Peyer's patch (tissue), 4 donors: Measurements from ENCODE around the gene STAP2. TPM values are rescaled to one million over a fixed set of nuclear protein-coding genes. Genes with fewer than 3 reads are reported as not detected.

Experiments used
- DNase-seq, 3 donors: peaks; one replicate each; pipeline ENCODE4 v3.0.0-alpha.2; 2017 to 2019
- H3K27ac ChIP-seq, 4 donors: fragments of 200-600 bp; sonication (generic); one replicate each; pipeline ENCODE4 v1.5.1; 2016 to 2019
- H3K27me3 ChIP-seq, 2 donors: fragments of 200-600 bp; sonication (generic); one replicate each; pipeline ENCODE4 v1.5.1; 2019
- H3K36me3 ChIP-seq, 3 donors: fragments of 200-600 bp; sonication (generic); one replicate each; pipeline ENCODE4 v1.5.1; 2016 to 2019
- H3K4me1 ChIP-seq, 4 donors: fragments of 200-600 bp; sonication (generic); one replicate each; pipeline ENCODE4 v1.5.1; 2016 to 2019
- H3K4me3 ChIP-seq, 4 donors: fragments of 200-600 bp; sonication (generic); 1 replicate in 3 of 4; 2 replicates in 1 of 4; pipeline ENCODE4 v1.5.1; 2016 to 2019; ENCODE audit warnings: mild to moderate bottlenecking in 1 of 4
- H3K9me3 ChIP-seq, 4 donors: fragments of 200-600 bp; sonication (generic); one replicate each; pipeline ENCODE4 v1.5.1; 2016 to 2019; ENCODE audit warnings: mild to moderate bottlenecking in 1 of 4
- CTCF ChIP-seq, 6 experiments: fragments of 450-650 bp in 4 of 6; fragments of 200-600 bp in 2 of 6; sonication (generic) in 1 of 6; IDR thresholded peaks; one replicate each; pipeline ENCODE4 v1.5.1; 2017 to 2019; ENCODE audit warnings: antibody characterized with exemption in 6 of 6, mild to moderate bottlenecking in 3 of 6, moderate library complexity in 1 of 6
- POLR2A ChIP-seq, 2 donors: fragments of 450-650 bp; IDR thresholded peaks; one replicate each; pipeline ENCODE4 v1.5.1; 2017; ENCODE audit warnings: antibody characterized with exemption in 2 of 2, mild to moderate bottlenecking in 2 of 2, moderate library complexity in 2 of 2
- total RNA-seq, 4 donors: library from RNA; depleted of rRNA; stranded (reverse); fragments of >200 nt; gene quantifications; one replicate each; pipeline ENCODE4 v1.1.0, GENCODE V29; 2016

Gene STAP2
- total RNA-seq, 4 donors from 2014 or later = 90.8 to 227 (median 134) TPM

GRCh38 chr19:4343370-4344307 is 5.0 kb upstream of the STAP2 start, which contains the start of gene MPND:
MPND (plus strand) TSS chr19:4343562; CDS start chr19:4343594, 32 bp downstream.
- H3K4me1 ChIP-seq = peaks cover 0 to 37% (median 6%) of the 10 kb centered on the region in 4 donors
- peak within 1 kb of the TSS; percentile 85 to 99 (median 92) for H3K27ac ChIP-seq
- no peaks in the 10 kb centered on the region for H3K27me3 ChIP-seq
- H3K36me3 ChIP-seq = peaks cover 0 to 23% (median 0%) of the 10 kb centered on the region in 3 donors
- TF ChIP-seq POLR2A (IDR thresholded peaks at IDR 0.05) (peak; percentile 4 to 18), CTCF (IDR thresholded peaks at IDR 0.05) (no peak)
- H3K9me3 ChIP-seq = no peaks in the 10 kb centered on the region
- H3K4me3 ChIP-seq = peak within 1 kb of the TSS; percentile 61 to 99 (median 86)
- peak; percentile 94 to 97 (median 95) for DNase-seq

GRCh38 chr19:4342615-4343369 is 4.2 kb upstream of the STAP2 start:
- TF ChIP-seq CTCF (IDR thresholded peaks at IDR 0.05) = peak in 5 of 6 experiments; percentile 13 to 58 (median 37)
- peak in 1 of 2 donors; percentile 65 for TF ChIP-seq POLR2A (IDR thresholded peaks at IDR 0.05)
- no peaks in the 10 kb centered on the region for H3K9me3 ChIP-seq
- peak overlapping the region; percentile 61 to 99 (median 86) for H3K4me3 ChIP-seq
- H3K36me3 ChIP-seq = peaks cover 0 to 17% (median 0%) of the 10 kb centered on the region in 3 donors
- H3K4me1 ChIP-seq = peaks cover 0 to 39% (median 6%) of the 10 kb centered on the region in 4 donors
- H3K27ac ChIP-seq = peak overlapping the region; percentile 85 to 99 (median 92)
- DNase-seq = peak; percentile 91 to 98 (median 96)
- H3K27me3 ChIP-seq = no peaks in the 10 kb centered on the region

DNA sequence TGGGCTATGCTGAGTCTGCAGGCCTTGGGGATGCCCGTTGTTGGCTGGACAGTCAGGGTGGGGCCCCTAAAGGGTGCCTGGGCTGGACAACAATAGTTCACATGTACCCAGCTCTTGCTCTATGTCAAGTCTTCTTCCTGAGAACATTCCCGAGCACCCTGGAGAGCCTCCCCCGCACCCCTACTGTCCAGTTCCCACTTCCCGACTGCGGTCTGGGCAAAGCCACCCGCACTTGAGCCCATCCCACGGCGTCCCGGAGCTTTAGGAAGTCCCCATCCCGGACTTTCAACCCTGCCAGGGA is 3.6 kb upstream of the STAP2 start:
- no peaks in the 10 kb centered on the region for H3K27me3 ChIP-seq
- H3K27ac ChIP-seq = peak overlapping the region; percentile 85 to 99 (median 92)
- DNase-seq = no peak
- H3K9me3 ChIP-seq = no peaks in the 10 kb centered on the region
- peak overlapping the region; percentile 48 to 96 (median 68) for H3K4me3 ChIP-seq
- peaks cover 0 to 13% (median 0%) of the 10 kb centered on the region in 3 donors for H3K36me3 ChIP-seq
- TF ChIP-seq CTCF (IDR thresholded peaks at IDR 0.05) = no peak
- peak in 1 of 2 donors; percentile 57 for TF ChIP-seq POLR2A (IDR thresholded peaks at IDR 0.05)
- peaks cover 0 to 39% (median 6%) of the 10 kb centered on the region in 4 donors for H3K4me1 ChIP-seq

DNA sequence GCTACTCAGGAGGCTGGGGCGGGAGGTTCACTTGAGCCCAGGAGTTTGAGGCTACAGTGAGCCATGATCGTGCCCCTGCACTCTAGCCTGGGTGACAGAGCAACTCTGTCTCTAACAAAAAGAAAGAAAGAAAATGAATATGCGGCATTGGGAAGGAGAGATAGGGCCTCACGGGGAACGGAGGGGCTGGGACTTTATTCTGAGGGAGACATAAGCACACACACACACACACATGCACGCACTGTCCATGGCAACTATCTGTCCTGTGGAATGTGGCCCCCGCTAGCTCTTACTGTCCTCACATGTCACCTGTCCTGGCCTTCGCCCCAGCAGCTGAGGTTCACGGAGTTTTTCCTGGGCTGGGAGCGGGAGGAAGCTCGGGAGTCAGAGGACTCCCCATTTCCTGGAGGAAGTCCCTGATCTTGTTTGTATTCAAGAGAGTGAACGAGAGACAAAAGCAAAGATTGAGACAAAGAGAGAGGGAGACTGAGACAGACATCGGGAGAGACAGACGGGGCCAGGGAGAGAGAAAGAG is 654 bp downstream of the STAP2 start:
- DNase-seq = peak in 2 of 3 donors; percentile 74 to 80
- Histone ChIP-seq H3K9me3 (no peaks in the 10 kb centered on the region), H3K4me3 (peak overlapping the region; percentile 34 to 61 (median 45)), H3K27me3 (no peaks in the 10 kb centered on the region), H3K36me3 (no peaks in the 10 kb centered on the region), H3K4me1 (peaks cover 0 to 27% (median 0%) of the 10 kb centered on the region in 4 donors), H3K27ac (peak overlapping the region; percentile 53 to 91 (median 86))
- TF ChIP-seq CTCF (IDR thresholded peaks at IDR 0.05) (no peak), POLR2A (IDR thresholded peaks at IDR 0.05) (peak; percentile 33 to 49)

- Histone ChIP-seq H3K36me3 (peaks cover 0 to 5% (median 0%) of the 10 kb centered on the region in 3 donors), H3K4me3 (no peak overlapping the region), H3K4me1 (peaks cover 0 to 17% (median 0%) of the 10 kb centered on the region in 4 donors), H3K9me3 (no peaks in the 10 kb centered on the region), H3K27me3 (no peaks in the 10 kb centered on the region), H3K27ac (no peak overlapping the region)
- TF ChIP-seq CTCF (IDR thresholded peaks at IDR 0.05) = no peak
- no peak for TF ChIP-seq POLR2A (IDR thresholded peaks at IDR 0.05)
- DNase-seq = no peak
Measured at GRCh38 chr19:4334929-4335570, 3.6 kb downstream of the STAP2 start.
